Large intestine (tissue), 3 donors: ENCODE results near the gene CDKAL1. TPM values are rescaled to one million over a fixed set of nuclear protein-coding genes. Genes with fewer than 3 reads are reported as not detected.

Source experiments
- DNase-seq, 2 donors: peaks; one replicate each; pipeline versions ENCODE4 v3.0.0 to v3.0.0-alpha.2; 2013
- H3K27ac ChIP-seq: one replicate; pipeline ENCODE4 v1.5.1; 2013; ENCODE audit warnings: low read length
- H3K27me3 ChIP-seq: 2 replicates; pipeline ENCODE4 v1.6.1; 2013; ENCODE audit warnings: low read length; ENCODE audit not compliant: control insufficient read depth, insufficient read depth
- H3K36me3 ChIP-seq: 2 replicates; pipeline ENCODE4 v1.6.1; 2013; ENCODE audit warnings: low read length; ENCODE audit not compliant: control insufficient read depth, insufficient read depth
- H3K4me1 ChIP-seq: one replicate; pipeline ENCODE4 v1.6.1; 2013; ENCODE audit warnings: low read length; ENCODE audit not compliant: control insufficient read depth, insufficient read depth
- H3K4me3 ChIP-seq: one replicate; pipeline ENCODE4 v1.5.1; 2013; ENCODE audit warnings: low read length
- H3K9me3 ChIP-seq: one replicate; pipeline ENCODE4 v1.6.1; 2013; ENCODE audit warnings: mild to moderate bottlenecking, low read depth, low read length, moderate library complexity; ENCODE audit not compliant: control insufficient read depth
- WGBS: methylation state at CpG from one replicate; pipeline ENCODE4 v1.1.5; 2013; ENCODE audit warnings: low lambda C conversion rate; ENCODE audit not compliant: insufficient coverage; 5-methylcytosine and 5-hydroxymethylcytosine counted together
- polyA plus RNA-seq: library from polyadenylated mRNA; unstranded; fragments of 120-200 nt; gene quantifications from one replicate; pipeline ENCODE4 v1.2.1, GENCODE V29; 2013

Gene CDKAL1
- polyA plus RNA-seq, 1 donor = 10.3 TPM

GRCh38 chr6:20692023-20692422, 157.8 kb downstream of the CDKAL1 start:
- Histone ChIP-seq H3K9me3 (no peaks in the 10 kb centered on the region), H3K36me3 (no peaks in the 10 kb centered on the region), H3K4me3 (no peak overlapping the region), H3K27me3 (no peaks in the 10 kb centered on the region), H3K4me1 (peaks cover 2% of the 10 kb centered on the region), H3K27ac (no peak overlapping the region)
- DNase-seq = no peak

- Histone ChIP-seq H3K36me3 (no peaks in the 10 kb centered on the region), H3K9me3 (no peaks in the 10 kb centered on the region), H3K4me1 (peaks cover 2% of the 10 kb centered on the region), H3K4me3 (no peak overlapping the region), H3K27ac (no peak overlapping the region), H3K27me3 (no peaks in the 10 kb centered on the region)
- WGBS = 100% methylated on average over 1 of the region's 4 CpGs
- no peak for DNase-seq
These were observed 159.3 kb downstream of the CDKAL1 start for GRCh38 chr6:20693466-20694063.

- no peaks in the 10 kb centered on the region for H3K9me3 ChIP-seq
- DNase-seq = no peak
- no peaks in the 10 kb centered on the region for H3K36me3 ChIP-seq
- no peak overlapping the region for H3K4me3 ChIP-seq
- H3K27ac ChIP-seq = no peak overlapping the region
- no peaks in the 10 kb centered on the region for H3K27me3 ChIP-seq
- no peaks in the 10 kb centered on the region for H3K4me1 ChIP-seq
- WGBS = 100% methylated on average over 2 of the region's 3 CpGs
These were observed 162.4 kb downstream of the CDKAL1 start for GRCh38 chr6:20696676-20697075.

GRCh38 chr6:20698675-20699074, 164.4 kb downstream of the CDKAL1 start:
- Histone ChIP-seq H3K9me3 (no peaks in the 10 kb centered on the region), H3K27ac (no peak overlapping the region), H3K27me3 (no peaks in the 10 kb centered on the region), H3K36me3 (no peaks in the 10 kb centered on the region), H3K4me1 (no peaks in the 10 kb centered on the region), H3K4me3 (no peak overlapping the region)
- DNase-seq = no peak
- 100% methylated on average over 1 of the region's 1 CpG for WGBS

DNA sequence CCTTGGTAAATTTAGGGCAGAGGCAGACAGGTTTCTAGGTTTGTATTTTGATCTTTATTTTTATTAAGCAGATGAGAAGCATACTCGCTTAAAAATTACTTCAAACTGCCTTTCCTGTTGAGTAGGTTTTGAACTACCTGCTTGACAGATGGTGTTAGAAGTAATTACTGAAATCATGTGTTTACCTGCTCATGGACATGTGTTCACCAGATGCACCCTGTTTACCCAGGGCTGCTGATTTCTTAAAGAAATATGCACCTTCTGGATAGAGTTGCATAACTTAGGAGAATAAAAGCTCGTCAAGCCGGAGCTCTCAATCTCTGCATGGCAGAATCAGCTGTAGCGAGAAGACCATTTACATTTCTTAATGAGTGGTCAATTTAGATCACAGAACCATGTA, 165.1 kb downstream of the CDKAL1 start:
- Histone ChIP-seq H3K27ac (no peak overlapping the region), H3K4me3 (no peak overlapping the region), H3K36me3 (no peaks in the 10 kb centered on the region), H3K4me1 (no peaks in the 10 kb centered on the region), H3K9me3 (no peaks in the 10 kb centered on the region), H3K27me3 (no peaks in the 10 kb centered on the region)
- 87% methylated on average over 3 of the region's 4 CpGs for WGBS
- DNase-seq = peak in 1 of 2 donors; percentile 44

DNA sequence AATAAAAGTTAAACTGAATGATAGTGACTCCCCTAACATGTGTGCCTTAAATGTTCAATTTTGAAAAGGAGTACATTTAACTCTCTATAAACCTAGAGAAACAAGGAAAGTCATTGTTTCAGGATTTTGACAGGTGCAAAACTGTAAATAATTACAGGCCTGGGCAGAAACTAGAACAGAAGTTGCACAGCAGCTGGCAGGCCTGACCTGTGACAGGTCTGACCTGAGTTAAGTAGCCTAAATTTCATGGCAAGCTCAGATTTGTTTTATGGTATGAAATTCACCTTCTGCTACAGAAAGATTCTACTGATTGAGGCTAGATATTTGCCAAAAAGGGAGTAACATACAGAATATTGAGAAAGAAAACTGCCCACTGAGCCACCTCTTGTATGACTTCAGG, 166.1 kb downstream of the CDKAL1 start:
- no peak overlapping the region for H3K27ac ChIP-seq
- H3K4me3 ChIP-seq = no peak overlapping the region
- H3K4me1 ChIP-seq = no peaks in the 10 kb centered on the region
- DNase-seq = no peak
- H3K27me3 ChIP-seq = no peaks in the 10 kb centered on the region
- H3K36me3 ChIP-seq = no peaks in the 10 kb centered on the region
- no peaks in the 10 kb centered on the region for H3K9me3 ChIP-seq

- no peak for DNase-seq
- no CpG with 5 or more reads among the region's 13 CpGs for WGBS
- no peak overlapping the region for H3K27ac ChIP-seq
- no peak overlapping the region for H3K4me3 ChIP-seq
- H3K4me1 ChIP-seq = peaks cover 7% of the 10 kb centered on the region
- H3K9me3 ChIP-seq = no peaks in the 10 kb centered on the region
- H3K27me3 ChIP-seq = no peaks in the 10 kb centered on the region
- no peaks in the 10 kb centered on the region for H3K36me3 ChIP-seq
These were observed 168.1 kb downstream of the CDKAL1 start for GRCh38 chr6:20702366-20702765.

DNA sequence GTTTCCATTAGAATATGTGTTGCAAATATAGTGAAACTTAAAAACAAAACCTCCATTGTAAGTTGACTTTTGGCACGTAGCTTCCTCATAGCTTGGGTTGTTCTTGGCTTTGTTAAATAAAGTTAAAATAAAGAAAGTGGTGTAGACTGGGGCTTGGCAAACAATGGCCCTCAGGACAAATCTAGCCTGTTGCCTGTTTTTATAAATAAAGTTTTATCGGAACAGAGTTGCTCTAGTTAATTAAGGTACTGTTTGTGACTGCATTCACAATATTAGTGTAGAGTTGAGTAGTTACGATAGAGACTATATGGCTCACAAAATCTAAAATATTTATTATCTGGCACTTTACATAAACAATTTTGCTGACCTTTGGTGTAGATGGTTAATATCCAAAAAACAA, 168.8 kb downstream of the CDKAL1 start:
- Histone ChIP-seq H3K27me3 (no peaks in the 10 kb centered on the region), H3K4me1 (peaks cover 7% of the 10 kb centered on the region), H3K4me3 (no peak overlapping the region), H3K9me3 (no peaks in the 10 kb centered on the region), H3K36me3 (no peaks in the 10 kb centered on the region), H3K27ac (no peak overlapping the region)
- WGBS = 90% methylated on average over 2 of the region's 3 CpGs
- DNase-seq = no peak

GRCh38 chr6:20704325-20705025, 170.2 kb downstream of the CDKAL1 start:
- Histone ChIP-seq H3K36me3 (no peaks in the 10 kb centered on the region), H3K9me3 (no peaks in the 10 kb centered on the region), H3K27ac (no peak overlapping the region), H3K4me3 (no peak overlapping the region), H3K4me1 (peaks cover 10% of the 10 kb centered on the region), H3K27me3 (no peaks in the 10 kb centered on the region)
- WGBS = 79% methylated on average over 2 of the region's 2 CpGs
- no peak for DNase-seq

DNA sequence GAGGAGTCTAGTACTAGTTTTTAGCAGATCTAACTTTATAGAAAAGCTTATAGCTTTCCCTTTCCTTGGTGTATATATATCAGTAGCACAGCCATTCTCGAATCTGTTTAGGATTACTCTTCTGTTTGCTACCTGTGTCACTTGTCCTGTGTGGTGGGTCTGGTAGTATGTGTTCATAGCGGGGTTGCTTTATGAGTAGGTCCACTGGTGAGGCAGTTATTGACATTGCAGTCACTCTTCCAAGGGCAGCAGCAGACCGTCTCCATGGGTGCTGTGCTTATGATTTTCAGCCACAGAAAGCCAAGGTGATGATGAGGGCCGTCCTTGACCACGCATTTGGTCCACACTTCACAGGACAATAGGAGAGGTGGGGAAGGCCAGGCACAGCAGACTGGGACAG, 171.5 kb downstream of the CDKAL1 start:
- Histone ChIP-seq H3K4me1 (peaks cover 10% of the 10 kb centered on the region), H3K9me3 (no peaks in the 10 kb centered on the region), H3K27ac (no peak overlapping the region), H3K27me3 (no peaks in the 10 kb centered on the region), H3K4me3 (no peak overlapping the region), H3K36me3 (no peaks in the 10 kb centered on the region)
- no peak for DNase-seq
- WGBS = no CpG with 5 or more reads among the region's 5 CpGs
